ENCODE data around the gene CYP26A1. TPM values are rescaled to one million over a fixed set of nuclear protein-coding genes. Genes with fewer than 3 reads are reported as not detected.

Gene CYP26A1
- total RNA-seq, 1 experiment from 2014 or later = 2.2 TPM

DNA sequence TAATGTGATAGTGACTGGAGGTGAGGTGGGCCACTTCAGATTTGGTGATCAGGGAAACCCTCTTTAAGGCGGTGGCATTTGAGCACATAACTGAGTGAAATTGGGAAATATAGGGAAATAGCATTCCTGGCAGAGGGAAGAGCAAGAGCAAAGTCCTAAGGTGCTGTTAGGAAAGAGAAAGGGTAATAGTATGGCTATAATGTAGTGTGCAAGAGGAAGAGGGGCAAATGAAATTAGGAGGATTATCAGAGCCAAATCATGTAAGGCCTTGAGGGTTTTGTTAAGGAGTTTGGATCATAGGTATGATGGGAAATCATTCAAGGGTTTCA lies 40.9 kb upstream of the CYP26A1 start:
- intact Hi-C loops (cut with micrococcal nuclease; ENCODE audit: unreplicated experiment) = no loop called here
- H3K27ac ChIP-seq = no peak overlapping the region
- CTCF ChIA-PET = no interaction called here
- H3K27me3 ChIP-seq (ENCODE audit: insufficient read depth, low read depth) = no peaks in the 10 kb centered on the region
- POLR2A ChIA-PET (ENCODE audit: unreplicated experiment) = no interaction called here
- H3K36me3 ChIP-seq (ENCODE audit: low read depth) = no peaks in the 10 kb centered on the region
- no peaks in the 10 kb centered on the region for H3K9me3 ChIP-seq (ENCODE audit: insufficient read depth, low read depth)
- H3K4me1 ChIP-seq (replicated peaks; ENCODE audit: insufficient read depth) = peaks cover 18% of the 10 kb centered on the region
- H3K9me2 ChIP-seq (ENCODE audit: insufficient read depth) = no peaks in the 10 kb centered on the region
- no peak for DNase-seq
- H3F3A ChIP-seq (ENCODE audit: insufficient read depth, low read depth) = peaks cover 11% of the 10 kb centered on the region; the same call in 1 of the 2 replicates
- H4K20me1 ChIP-seq (ENCODE audit: insufficient read depth) = no peaks in the 10 kb centered on the region
- no TSS peak for BruUV-seq (replicated peaks)
- no peak overlapping the region for H3K4me2 ChIP-seq
- no peak overlapping the region for H2AFZ ChIP-seq
- H3K79me2 ChIP-seq (ENCODE audit: low read depth) = no peaks in the 10 kb centered on the region
- H3K4me3 ChIP-seq = no peak overlapping the region
- TF ChIP-seq CTCF (conservative IDR thresholded peaks at IDR 0.05) = no peak
- TF ChIP-seq EZH2 (IDR thresholded peaks at IDR 0.05; ENCODE audit: low read depth) = no peak

GRCh38 chr10:93034426-93034825 lies 39.3 kb upstream of the CYP26A1 start:
- no peak overlapping the region for H3K4me2 ChIP-seq
- BruUV-seq (replicated peaks) = no TSS peak
- no peaks in the 10 kb centered on the region for H3K9me3 ChIP-seq (ENCODE audit: insufficient read depth, low read depth)
- no peaks in the 10 kb centered on the region for H3K9me2 ChIP-seq (ENCODE audit: insufficient read depth)
- H3K27ac ChIP-seq = no peak overlapping the region
- H3K36me3 ChIP-seq (ENCODE audit: low read depth) = no peaks in the 10 kb centered on the region
- H3K27me3 ChIP-seq (ENCODE audit: insufficient read depth, low read depth) = no peaks in the 10 kb centered on the region
- H3F3A ChIP-seq (ENCODE audit: insufficient read depth, low read depth) = no peaks in the 10 kb centered on the region
- CTCF ChIA-PET = no interaction called here
- H3K4me1 ChIP-seq (replicated peaks; ENCODE audit: insufficient read depth) = peaks cover 13% of the 10 kb centered on the region
- no peak overlapping the region for H3K4me3 ChIP-seq
- POLR2A ChIA-PET (ENCODE audit: unreplicated experiment) = no interaction called here
- TF ChIP-seq CTCF (conservative IDR thresholded peaks at IDR 0.05) = no peak
- TF ChIP-seq EZH2 (IDR thresholded peaks at IDR 0.05; ENCODE audit: low read depth) = no peak
- no peak for DNase-seq
- no peaks in the 10 kb centered on the region for H4K20me1 ChIP-seq (ENCODE audit: insufficient read depth)
- intact Hi-C loops (cut with micrococcal nuclease; ENCODE audit: unreplicated experiment) = no loop called here
- H3K79me2 ChIP-seq (ENCODE audit: low read depth) = no peaks in the 10 kb centered on the region
- H2AFZ ChIP-seq = no peak overlapping the region

- Histone ChIP-seq H2AFZ (no peak overlapping the region), H3K9me3 (ENCODE audit: insufficient read depth, low read depth) (no peaks in the 10 kb centered on the region), H3K9me2 (ENCODE audit: insufficient read depth) (no peaks in the 10 kb centered on the region), H3K27ac (no peak overlapping the region), H3K4me1 (replicated peaks; ENCODE audit: insufficient read depth) (no peaks in the 10 kb centered on the region), H3F3A (ENCODE audit: insufficient read depth, low read depth) (no peaks in the 10 kb centered on the region), H3K4me2 (no peak overlapping the region), H3K36me3 (ENCODE audit: low read depth) (no peaks in the 10 kb centered on the region), H3K79me2 (ENCODE audit: low read depth) (no peaks in the 10 kb centered on the region), H4K20me1 (ENCODE audit: insufficient read depth) (no peaks in the 10 kb centered on the region), H3K27me3 (ENCODE audit: insufficient read depth, low read depth) (no peaks in the 10 kb centered on the region), H3K4me3 (no peak overlapping the region)
- intact Hi-C loops (cut with micrococcal nuclease; ENCODE audit: unreplicated experiment) = no loop called here
- ChIA-PET CTCF (no interaction called here), POLR2A (ENCODE audit: unreplicated experiment) (no interaction called here)
- no TSS peak for BruUV-seq (replicated peaks)
- TF ChIP-seq EZH2 (IDR thresholded peaks at IDR 0.05; ENCODE audit: low read depth) (no peak), CTCF (conservative IDR thresholded peaks at IDR 0.05) (no peak)
- no peak for DNase-seq
These were observed 34.6 kb upstream of the CYP26A1 start for GRCh38 chr10:93039110-93039509.
